Stimulated activated CD8-positive, alpha-beta memory T cell treated with anti-CD3 and anti-CD28 coated beads, Interleukin-15, amount 100 ng/mL, for 1 hour (primary cell): ENCODE measurements around the gene ADCY6.
A peak's percentile ranks its signal among the peaks of the same experiment; 100 is the strongest.

Source experiments
- DNase-seq: peaks from one replicate; pipeline ENCODE4 v3.0.0-alpha.2; 2020; ENCODE audit warnings: low read depth

The ADCY6 gene

DNA sequence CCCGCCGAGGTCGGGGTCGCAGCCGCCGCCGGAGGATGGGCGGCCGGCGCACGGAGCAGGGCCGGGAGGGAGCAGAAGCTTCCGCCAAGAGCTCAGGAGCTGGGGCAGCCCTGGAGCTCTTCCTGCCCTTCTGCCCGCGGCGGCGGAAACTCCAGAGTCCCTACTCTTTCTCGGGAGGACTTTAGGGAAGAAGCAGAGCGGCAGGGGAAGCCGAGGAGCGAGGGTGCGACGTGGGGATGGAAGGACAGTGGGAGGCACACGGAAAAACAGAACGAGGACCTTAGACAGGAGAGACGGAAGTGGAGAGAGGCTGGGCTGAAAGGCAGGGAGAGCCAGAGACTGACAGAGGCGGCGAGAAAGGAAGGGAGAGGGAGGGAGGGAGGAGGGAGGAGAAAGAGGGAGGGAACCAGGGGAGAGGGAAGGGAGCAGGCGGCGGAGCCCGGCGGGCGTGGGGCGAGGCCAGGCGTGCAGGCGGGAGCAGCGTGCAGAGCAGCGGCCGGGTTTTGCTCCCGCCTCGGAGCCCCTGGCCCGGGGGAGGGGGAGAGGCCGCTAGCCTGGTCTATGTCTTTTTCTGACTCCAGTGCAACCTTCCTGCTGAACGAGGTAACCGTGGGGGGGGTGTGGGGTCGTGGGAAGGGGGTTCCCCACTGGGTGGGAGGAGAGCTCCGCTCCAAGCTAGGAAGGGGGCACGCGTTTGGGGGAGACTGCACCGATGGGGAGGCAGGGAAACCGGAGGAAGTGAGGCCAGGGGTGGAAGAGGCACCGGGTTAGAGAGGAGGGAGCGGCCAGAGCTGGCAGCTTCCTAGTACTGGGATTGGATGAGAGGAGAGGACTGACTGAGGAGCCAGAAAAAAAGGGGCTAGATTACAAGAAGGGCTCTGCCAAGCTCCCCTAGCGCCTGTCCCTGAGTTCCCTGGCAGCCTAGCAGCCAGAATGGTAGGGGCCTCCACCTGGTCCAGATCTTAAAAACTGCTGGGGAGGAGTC, 26.5 kb upstream of the ADCY6 start:
- no peak for DNase-seq

DNA sequence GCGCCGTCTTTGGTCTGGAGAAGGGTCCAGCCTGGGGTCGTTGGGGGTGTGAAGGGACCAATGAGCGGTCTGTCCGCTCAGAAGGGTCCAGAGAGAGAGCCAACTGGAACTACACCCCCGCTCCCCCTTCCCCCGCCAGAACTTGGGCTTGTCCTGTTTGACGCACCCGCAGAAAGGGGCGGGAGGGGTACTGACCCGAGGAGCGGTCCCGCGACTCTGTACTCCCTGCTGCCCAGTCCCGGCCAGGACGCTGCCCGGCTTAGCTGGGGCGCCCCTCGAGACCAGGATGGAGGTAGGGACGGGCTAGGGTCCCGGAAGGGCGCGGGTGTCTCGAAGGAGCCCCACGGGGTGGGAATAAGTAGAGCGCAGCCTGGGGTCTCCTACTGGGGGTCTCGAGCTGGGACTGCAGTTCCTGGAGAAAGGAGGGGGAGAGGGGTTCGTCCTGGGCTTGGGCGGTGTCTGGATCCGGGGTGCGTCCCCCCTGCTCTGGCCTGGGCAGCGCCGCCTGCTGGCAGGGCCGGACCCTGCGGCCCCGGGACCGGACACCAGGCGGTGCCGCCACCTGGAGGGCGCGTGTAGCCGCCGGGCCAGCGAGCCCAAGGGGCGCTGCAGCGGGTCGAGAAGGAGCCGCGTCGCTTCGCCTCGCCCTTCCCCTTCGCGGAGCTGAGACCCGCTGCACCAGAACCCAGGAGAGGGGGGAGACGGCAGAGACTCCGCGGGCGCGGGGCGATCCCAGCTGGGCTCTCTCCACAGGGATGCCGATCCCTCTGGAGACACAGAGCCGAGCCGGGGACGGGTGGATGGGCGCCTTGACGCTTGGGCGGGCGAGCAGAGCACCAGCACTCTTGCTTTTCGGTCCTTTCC, 25.6 kb upstream of the ADCY6 start:
- peak; percentile 40 for DNase-seq

DNA sequence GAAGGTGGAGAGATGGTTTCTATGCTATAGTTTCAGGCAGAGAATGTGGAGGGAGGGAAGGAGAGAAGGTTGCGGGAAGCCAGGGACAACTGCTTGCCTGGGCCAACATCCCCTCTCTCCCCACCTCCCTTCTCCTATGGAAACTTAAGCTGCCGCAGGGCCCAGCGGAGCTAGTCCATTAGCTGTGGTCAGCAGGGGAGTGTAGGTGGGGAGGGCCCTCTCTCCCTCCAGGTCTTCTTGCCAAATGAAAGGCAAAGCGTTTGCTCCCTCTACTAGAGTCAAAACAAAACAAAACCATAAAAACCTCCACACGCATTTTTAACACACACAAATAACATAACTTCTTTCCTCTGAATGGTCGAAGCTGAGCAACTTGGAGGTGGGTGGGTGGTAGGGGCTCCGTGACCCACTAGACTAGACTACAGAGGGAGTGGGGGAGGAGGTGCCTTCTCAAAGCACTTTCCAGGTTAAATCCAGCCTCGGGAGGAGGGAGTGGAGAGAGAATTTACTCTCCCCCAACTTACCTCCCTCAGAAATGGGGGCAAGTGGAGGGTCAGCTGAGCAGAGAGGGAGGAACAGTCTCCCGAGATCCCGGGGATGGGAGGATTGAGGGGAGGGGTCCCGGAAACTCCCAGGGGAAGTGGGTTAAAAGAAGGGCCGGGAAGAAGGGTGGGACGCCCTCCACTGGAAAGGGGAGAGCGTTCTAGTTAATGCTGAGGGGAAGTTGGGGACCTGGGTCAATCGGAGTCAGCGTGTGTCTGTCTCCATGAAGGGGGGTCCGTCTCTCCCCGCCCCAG, 24.8 kb upstream of the ADCY6 start:
- DNase-seq: no peak

DNA sequence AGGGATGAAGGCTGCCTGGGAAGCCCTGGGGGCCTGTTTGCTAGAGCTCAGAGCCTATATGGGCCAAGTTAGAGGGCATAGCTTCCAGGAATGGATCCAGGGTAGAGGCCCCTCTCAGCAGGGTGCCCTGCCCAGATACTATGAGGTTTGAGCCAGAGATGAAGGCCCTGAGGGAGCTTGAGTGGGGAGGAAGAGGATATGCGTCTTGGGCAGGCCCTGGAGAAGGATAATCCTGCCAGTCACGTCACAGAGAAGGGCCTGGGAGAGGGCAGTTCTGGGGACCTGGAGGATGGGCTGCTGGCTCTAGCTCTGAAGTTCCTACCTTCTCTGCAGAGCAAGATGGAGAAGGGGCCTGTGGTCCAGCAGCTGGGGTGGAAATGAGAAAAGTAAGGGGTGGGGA, 23.5 kb upstream of the ADCY6 start:
- no peak for DNase-seq

DNA sequence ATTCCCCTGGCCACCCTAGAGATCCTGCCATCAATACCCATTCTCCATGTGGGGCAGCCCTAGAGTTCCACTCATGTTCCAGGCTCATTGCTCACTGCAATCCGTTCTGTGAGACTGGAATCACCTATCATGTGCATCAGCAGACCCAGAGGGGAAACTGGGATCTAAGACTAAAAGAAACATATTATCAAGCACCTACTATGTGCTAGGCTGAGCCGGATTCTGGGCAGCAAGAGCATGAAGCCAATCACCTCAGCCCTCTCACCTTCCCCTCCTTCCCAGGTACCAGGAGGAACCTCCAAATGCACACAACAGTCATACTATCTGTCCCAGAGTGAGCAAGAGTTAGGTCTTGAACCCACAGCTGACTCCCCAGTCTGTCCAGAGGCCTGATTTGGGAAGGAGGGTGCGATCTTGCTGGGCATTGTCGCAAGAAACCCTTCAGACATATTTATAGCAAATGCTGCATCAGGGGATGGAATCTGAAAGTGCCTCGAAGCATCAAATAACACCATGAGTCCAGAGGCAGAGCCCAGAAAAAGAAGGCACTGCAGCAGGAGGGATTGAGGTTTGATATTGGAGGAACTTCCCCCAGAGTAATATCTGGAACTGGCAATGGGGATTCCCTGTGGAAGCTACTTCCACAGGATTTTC, 22.7 kb upstream of the ADCY6 start:
- DNase-seq: no peak

DNA sequence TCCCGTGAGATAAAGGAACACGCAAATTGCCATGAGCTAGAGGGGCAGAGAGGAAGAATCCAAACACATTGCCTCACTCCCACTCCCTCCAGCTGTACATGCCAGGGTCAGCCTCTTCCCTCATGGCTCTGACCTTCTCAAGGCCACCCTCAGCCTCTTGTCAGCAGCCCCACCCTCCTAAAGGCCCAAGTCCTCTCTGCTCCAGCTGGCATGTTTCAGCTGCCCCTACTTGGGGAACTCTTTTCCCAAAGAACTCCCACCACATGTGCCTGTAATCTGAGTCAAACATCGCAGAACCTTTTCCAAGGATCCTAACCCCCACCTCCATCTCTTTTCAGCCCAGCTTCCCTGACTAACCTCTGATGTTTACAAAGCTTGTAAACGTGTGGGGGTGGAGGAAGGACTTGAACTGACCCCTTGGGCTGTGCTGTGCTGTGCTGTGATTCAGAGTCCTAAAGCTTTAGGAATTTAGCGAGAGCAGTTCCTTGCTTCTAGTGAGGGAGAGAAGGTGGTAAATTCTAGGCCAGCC, 22.1 kb upstream of the ADCY6 start:
- no peak for DNase-seq

DNA sequence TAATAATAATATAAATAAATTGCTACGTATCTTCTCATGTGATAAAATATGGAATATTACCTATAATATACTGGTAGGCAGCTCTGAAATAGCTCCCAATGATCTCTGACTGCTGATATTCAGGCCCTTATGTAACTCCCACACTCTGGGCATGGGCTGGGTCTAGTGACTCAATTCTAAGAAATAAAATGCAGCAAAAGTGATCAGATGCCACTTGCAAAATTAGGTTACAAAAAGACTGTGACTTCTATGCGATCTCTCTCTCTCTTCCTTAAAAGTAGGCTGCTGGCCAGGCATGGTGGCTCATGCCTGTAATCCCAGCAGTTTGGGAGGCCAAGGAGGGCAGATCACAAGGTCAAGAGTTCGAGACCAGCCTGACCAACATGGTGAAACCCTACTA, 19.1 kb upstream of the ADCY6 start:
- DNase-seq: no peak

DNA sequence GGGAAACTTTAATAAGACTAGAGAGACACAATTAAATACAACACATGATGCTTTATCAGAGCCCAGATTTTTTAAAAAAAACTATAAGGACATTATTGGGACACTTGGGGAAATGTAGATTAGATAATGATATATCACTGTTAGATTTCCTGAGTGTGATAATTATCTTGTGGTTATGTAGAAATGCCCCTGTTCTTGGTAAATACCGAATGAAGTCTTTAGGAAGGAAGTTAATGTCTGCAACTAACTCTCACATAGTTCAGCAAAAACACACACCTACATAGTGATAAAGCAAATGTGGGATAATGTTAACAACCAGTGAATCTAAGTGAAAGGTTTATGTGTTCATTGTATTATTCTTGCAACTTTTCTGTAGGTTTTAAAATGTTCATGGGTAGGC, 14.8 kb upstream of the ADCY6 start:
- no peak for DNase-seq

DNA sequence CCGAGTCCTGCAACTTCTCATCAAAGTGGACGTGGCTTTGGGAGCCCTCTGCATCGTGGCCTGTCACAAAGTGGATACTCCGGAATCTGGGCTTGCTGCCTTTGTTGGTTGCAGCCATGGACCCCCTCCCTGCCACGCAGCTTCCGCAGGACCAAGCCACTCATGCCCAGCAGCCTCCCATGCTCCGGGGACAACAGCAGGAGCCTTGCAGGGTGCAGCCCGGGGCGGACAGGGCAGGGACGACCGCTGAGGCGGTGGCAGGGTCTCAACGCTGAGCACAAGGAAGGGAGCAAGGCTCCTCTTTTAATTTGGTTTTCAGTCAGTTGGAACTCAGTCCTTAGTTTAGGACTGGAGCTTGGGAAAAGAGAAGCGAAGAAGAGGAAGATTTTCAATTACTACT, 12.1 kb upstream of the ADCY6 start:
- DNase-seq: no peak

DNA sequence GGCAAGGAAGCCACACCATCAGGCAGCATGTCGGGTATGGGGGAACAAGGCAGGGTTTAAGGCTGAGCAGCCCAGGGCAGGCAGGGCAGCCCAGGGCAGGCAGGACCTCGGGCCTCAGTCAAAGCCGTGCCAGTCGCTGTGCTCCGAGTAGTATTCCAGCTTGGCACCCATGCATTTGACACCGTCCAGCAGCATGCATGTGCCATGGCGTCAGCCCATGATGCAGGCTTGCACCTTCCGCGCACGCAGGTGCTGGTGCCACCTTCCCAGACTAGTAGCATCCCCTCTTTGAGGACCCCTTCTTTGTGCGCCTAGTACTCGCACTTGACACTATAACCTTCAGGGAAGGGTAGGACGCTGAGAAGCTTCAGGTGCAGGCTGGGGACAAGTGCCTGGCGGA, 11.6 kb upstream of the ADCY6 start:
- no peak for DNase-seq

DNA sequence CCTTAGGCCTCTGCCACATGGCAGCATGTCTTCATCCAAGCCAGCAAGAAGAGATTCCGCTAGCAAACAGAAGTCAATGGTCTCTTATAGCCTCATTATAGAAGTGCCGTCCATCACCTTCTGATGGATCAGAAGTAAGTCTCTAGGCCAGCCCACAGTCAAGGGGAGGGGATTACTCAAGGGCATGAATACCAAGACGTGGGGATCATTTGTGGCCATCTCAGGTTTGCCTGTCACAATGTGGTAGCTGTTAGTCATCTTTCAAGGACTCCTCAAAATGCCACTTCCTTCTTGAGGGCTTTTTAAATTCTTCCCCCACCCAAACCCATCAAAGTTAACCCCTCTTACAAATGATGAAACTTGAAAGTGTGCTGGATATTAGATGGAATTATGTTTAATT, 8.1 kb upstream of the ADCY6 start:
- no peak for DNase-seq

DNA sequence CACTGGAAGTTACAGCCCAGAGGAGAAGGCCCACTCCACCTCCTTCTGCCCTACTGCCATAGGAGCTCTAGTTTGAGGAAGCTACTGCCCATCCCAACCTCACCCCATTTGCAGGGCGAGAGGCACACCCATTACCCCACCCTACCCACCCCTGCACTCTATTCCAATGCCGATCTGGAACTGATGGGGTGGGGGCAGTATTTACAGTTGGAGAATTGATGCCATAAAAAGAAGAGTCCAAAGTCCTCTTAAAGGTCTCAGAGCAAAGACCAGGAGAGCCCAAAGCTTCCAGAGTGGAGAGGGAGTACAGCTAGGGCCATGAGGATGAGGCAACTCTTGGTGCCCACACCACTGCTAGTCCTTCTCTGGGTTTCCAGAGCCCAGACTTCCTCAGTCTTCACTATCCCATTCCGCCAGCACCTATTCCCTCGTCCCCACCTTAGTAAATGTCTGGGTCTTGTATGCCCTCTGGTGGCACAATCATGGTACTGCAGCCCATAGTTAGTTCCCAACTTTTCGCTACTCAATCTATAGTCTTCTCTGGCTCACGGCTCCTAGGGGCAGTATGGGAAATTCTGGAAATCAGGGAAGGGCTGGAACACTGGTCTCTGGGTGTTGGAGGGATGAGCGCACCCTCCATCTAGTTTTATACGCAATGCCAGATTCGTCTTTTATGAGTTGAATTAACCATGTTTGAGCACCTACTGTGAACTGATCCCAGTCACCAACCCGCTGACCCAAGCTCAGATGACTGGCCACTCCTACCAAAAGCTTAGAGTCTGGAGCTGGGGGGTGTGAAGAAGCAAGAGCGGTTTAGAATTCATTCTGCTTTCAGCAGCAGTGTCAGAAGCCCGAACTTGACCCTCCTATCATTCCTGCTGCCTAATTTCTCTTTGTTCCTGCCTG, 6.9 kb upstream of the ADCY6 start:
- DNase-seq: no peak

DNA sequence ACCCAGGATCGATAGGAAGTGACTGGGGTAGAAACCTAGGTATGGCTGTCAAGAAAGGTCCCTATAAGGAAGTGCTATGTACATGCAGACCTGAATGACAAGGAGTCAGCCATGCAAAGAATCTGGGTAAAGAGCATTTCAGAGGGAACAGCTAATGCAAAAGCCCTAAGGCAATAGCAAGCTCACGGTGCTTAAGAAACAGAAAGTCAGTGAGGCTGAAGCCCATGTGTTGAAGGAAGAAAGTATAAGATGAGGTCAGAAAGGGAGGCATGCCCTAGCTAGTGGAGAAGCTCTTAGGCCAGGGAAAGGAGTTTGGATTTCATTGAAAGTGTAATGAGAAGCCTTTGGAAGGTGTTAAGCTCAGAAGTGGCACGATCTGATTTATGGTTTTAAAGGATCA, 6.0 kb upstream of the ADCY6 start:
- no peak for DNase-seq

DNA sequence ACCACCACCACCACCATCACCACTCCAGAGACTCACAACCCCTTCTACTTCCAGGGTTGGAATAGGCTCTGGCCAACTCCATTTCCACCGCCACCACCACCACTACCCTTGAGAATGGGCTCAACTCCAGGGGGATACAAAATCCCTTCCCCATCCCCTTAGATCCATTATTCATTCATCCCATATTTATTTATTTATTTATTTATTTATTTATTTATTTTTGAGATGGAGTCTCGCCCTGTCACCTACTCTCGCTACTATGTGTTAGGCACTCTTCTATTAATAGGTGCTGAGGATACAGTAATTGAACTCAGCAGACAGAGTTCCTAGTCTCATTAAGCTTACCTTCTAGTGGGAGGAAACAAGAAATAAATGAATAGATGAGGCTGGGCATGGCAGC, 4.8 kb upstream of the ADCY6 start:
- no peak for DNase-seq

DNA sequence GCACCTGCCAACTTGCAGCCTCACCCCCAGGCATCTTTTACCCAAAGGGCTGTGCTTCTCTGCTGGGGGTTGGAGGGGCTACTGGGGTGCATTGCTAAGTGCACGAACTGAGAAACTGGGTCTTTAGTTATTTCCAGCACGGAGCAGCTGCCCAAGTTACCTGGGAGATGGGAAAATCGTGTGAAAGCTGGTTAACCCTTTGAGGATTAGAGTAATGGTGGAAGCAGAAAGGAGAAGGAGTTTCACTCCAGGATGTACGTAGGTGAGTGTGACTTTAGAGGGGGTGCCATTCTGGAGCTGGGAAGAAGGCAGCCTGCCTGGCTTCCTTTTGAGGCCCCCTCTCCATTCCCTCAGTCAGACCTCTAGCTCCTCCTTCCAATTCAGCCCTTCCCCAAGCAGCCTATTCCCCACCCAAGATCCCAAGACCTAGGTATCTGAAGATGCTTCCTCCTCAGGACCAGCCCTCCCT, 1.0 kb upstream of the ADCY6 start:
- DNase-seq: no peak

DNA sequence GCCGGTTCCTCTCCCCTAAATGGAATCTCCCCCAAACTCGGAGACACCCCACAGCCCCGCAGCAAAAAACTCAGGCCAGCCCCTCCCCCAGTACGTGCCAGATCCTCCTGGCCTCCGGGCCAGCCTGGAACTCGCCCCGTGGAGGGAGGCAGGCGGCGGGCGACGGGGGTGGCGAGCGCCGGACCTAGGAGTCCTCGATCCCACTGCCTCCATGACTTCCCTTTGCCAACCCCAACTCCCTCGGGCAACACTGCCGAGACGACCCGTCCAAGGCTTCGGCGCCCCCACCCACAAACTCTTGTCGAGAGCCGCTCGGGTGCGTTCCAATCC, 400 bp downstream of the ADCY6 start:
- DNase-seq: no peak

DNA sequence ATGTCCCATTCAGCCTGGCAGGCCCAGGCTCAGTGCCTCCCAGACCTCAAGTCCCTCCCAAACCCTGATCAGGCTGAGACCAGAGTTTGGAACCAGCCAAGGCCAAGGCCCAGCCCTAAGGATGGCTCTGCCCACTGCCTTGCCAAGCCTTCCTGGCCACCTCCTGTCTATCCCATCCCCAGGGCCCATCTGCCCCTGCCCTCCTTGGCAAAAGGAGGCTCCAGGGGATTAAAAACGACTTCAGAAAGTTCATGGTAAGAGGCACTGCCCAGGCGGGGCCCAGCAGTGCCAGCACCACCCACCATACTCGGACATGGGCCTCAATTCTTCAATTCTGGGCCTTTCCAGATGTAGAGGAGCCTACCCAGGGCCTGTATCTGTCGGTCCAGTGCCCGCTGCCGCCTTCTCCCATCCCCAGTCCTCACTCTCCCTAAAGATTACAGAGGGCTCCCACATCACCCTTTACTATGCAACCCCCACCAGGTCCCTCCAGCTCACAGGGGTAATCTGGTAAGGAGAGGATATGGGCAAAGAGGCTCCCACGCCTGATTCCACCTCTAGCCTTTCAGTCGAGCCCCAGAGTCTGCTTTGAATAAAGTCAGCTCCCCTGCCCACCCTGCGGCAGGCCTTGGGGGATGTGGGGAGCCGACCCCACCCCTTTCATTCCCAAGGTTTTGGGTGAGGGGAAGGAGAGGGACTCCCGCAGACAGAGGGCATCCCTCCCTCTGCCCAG, 932 bp downstream of the ADCY6 start:
- no peak for DNase-seq

DNA sequence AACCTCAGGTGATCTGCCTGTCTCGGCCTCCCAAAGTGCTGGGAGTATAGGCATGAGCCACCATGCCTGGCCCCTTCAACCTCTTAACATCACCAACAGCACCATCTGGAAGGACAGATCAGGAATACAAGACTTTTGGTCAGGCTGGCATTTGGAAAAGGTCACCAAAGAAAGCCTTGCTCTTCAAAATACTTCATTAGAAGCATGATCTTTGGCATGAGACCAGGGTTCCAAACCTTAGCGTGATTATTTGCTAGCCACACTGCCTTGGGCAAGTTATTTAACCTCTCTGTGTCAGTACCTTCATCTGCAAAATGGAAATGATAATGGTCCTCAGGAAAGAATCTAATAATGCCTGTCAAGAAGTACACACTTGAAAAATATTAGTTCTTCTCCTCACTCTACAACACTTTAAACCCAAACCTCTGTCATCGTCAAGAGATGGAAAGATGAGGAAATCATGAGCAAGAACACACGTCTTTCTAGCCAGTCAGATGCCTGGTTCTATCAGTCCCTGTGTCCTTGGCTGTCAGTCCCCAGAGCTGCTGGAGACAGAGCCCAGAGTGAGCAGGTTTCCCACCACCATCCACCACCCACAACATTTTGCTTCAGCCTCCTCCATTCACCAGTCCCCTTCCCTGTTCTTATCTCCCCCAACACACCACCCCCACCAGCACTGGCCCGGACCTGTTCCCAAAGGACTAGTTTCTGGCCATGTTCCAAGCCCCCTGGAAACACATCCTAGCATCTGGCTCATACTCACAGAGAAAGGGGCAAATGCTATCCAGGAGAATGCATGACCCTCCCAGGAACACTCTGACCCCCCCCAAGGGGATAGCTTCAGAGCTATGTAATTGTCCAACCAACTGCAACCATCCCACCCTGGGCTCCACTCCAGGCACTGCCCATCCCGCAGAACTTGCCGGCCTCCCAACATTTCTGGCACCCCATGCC, 2.0 kb downstream of the ADCY6 start:
- DNase-seq: no peak

DNA sequence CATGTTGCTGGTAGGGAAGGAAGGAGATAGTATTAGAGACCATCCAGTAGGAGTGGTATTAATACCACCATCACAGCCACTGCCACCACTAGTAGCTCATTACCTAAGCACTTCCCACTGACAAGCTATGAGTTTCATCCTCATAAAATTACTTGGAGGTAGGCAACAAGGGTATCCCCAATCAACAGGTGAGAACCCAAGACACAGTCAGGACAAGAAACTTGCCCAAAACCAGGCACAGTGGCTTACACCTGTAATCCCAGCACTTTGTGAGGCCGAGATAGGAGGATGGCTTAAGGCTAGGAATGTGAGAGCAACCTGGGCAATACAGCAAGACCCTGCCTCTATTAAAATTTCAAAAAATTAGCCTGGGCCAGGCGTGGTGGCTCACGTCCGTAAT, 5.5 kb downstream of the ADCY6 start:
- no peak for DNase-seq
